Lower leg skin (tissue), 4 donors: Measurements from ENCODE around the gene ECE2. TPM values are rescaled to one million over a fixed set of nuclear protein-coding genes. Genes with fewer than 3 reads are reported as not detected.
A peak's percentile ranks its signal among the peaks of the same experiment; 100 is the strongest.

ENCODE experiments used
- DNase-seq, 2 donors: peaks; one replicate each; pipeline ENCODE4 v3.0.0-alpha.2; 2019; ENCODE audit warnings: low spot score in 2 of 2
- H3K4me3 ChIP-seq: fragments of 200-600 bp; sonication (generic); 2 replicates; pipeline ENCODE4 v1.5.1; 2017; ENCODE audit warnings: mild to moderate bottlenecking, low read depth; ENCODE audit not compliant: poor library complexity, severe bottlenecking
- CTCF ChIP-seq, 3 donors: fragments of 450-650 bp; IDR thresholded peaks; one replicate each; pipeline ENCODE4 v1.5.1; 2016; ENCODE audit warnings: antibody characterized with exemption in 3 of 3, mild to moderate bottlenecking in 3 of 3, moderate library complexity in 2 of 3
- POLR2A ChIP-seq, 2 donors: fragments of 450-650 bp; IDR thresholded peaks; one replicate each; pipeline ENCODE4 v1.6.1; 2016 to 2017; ENCODE audit warnings: antibody characterized with exemption in 2 of 2, mild to moderate bottlenecking in 1 of 2, moderate library complexity in 1 of 2
- WGBS, 2 donors: methylation state at CpG; one replicate each; pipeline ENCODE4 v1.1.5; 2018; 5-methylcytosine and 5-hydroxymethylcytosine counted together
- intact Hi-C: fragments of 100-400 bp; cut with DNase I; formaldehyde crosslinking; loops from one replicate; pipeline ENCODE4 v1.15.0; 2023; ENCODE audit warnings: low total_unique reads
- total RNA-seq, 4 donors: library from RNA; depleted of rRNA; stranded (reverse); fragments of >200 nt; gene quantifications; one replicate each; pipeline ENCODE4 v1.1.0, GENCODE V29; 2016

Gene ECE2
- total RNA-seq, 4 donors from 2014 or later = not detected

GRCh38 chr3:184315543-184315867 lies 39.7 kb downstream of the ECE2 start:
- 5 to 10% methylated on average over 6 of the region's 6 CpGs for WGBS, 2 donors
- no peak for DNase-seq
- peak overlapping the region; percentile 57 for H3K4me3 ChIP-seq
- TF ChIP-seq POLR2A (IDR thresholded peaks at IDR 0.05) = no peak
- no peak for TF ChIP-seq CTCF (IDR thresholded peaks at IDR 0.05)
- intact Hi-C loops = no loop called here

GRCh38 chr3:184315871-184316661 lies 40.2 kb downstream of the ECE2 start:
- peak overlapping the region; percentile 57 for H3K4me3 ChIP-seq
- DNase-seq = no peak
- TF ChIP-seq CTCF (IDR thresholded peaks at IDR 0.05) (no peak), POLR2A (IDR thresholded peaks at IDR 0.05) (no peak)
- intact Hi-C loops = no loop called here
- WGBS, 2 donors = 19 to 22% methylated on average over 15 to 16 of the region's 16 CpGs

- DNase-seq = no peak
- TF ChIP-seq CTCF (IDR thresholded peaks at IDR 0.05) = no peak
- no peak for TF ChIP-seq POLR2A (IDR thresholded peaks at IDR 0.05)
- intact Hi-C loops = no loop called here
- no peak overlapping the region for H3K4me3 ChIP-seq
- 76 to 78% methylated on average over 7 of the region's 7 CpGs for WGBS, 2 donors
Observed at GRCh38 chr3:184316792-184317191, 41.0 kb downstream of the ECE2 start.

- intact Hi-C loops = no loop called here
- no peak for DNase-seq
- H3K4me3 ChIP-seq = no peak overlapping the region
- no peak for TF ChIP-seq CTCF (IDR thresholded peaks at IDR 0.05)
- no peak for TF ChIP-seq POLR2A (IDR thresholded peaks at IDR 0.05)
- WGBS, 2 donors = 58 to 63% methylated on average over 5 of the region's 5 CpGs
Observed at GRCh38 chr3:184317201-184317600, 41.4 kb downstream of the ECE2 start.

- TF ChIP-seq CTCF (IDR thresholded peaks at IDR 0.05) (no peak), POLR2A (IDR thresholded peaks at IDR 0.05) (no peak)
- peak; percentile 96 to 99 for DNase-seq
- WGBS, 2 donors = 0% methylated on average over 1 to 3 of the region's 4 CpGs
- intact Hi-C loops = no loop called here
- no peak overlapping the region for H3K4me3 ChIP-seq
Observed at GRCh38 chr3:184320104-184320445, 44.3 kb downstream of the ECE2 start.

GRCh38 chr3:184321666-184322065 lies 45.8 kb downstream of the ECE2 start:
- intact Hi-C loops = no loop called here
- no peak for TF ChIP-seq CTCF (IDR thresholded peaks at IDR 0.05)
- TF ChIP-seq POLR2A (IDR thresholded peaks at IDR 0.05) = no peak
- WGBS, 2 donors = 77 to 84% methylated on average over 5 of the region's 5 CpGs
- no peak overlapping the region for H3K4me3 ChIP-seq
- DNase-seq = no peak
